NCI-H1694 (cell line): ENCODE results near the gene AJAP1.

Experiments used
- DNase-seq: peaks from one replicate; lab custom pipeline; 2025; lab: John Stamatoyannopoulos, UW

AJAP1 gene

GRCh38 chr1:4699376-4700301 is 45.2 kb downstream of the AJAP1 start:
- DNase-seq, result no peak

GRCh38 chr1:4700801-4701200 is 46.4 kb downstream of the AJAP1 start:
- DNase-seq, result no peak

GRCh38 chr1:4701276-4701675 is 46.9 kb downstream of the AJAP1 start:
- DNase-seq, result no peak

GRCh38 chr1:4702464-4702863 is 48.1 kb downstream of the AJAP1 start:
- DNase-seq, result no peak

- no peak for DNase-seq
Measured at GRCh38 chr1:4702932-4703331, 48.5 kb downstream of the AJAP1 start.

GRCh38 chr1:4703646-4704045 is 49.2 kb downstream of the AJAP1 start:
- no peak for DNase-seq

GRCh38 chr1:4708840-4709507 is 54.6 kb downstream of the AJAP1 start:
- DNase-seq, result no peak

GRCh38 chr1:4709641-4710040 is 55.2 kb downstream of the AJAP1 start:
- DNase-seq, result no peak

GRCh38 chr1:4710592-4711415 is 56.4 kb downstream of the AJAP1 start:
- DNase-seq, result no peak

GRCh38 chr1:4711416-4712275 is 57.2 kb downstream of the AJAP1 start:
- no peak for DNase-seq

- DNase-seq, result no peak
Measured at GRCh38 chr1:4713669-4714068, 59.3 kb downstream of the AJAP1 start.

GRCh38 chr1:4716406-4716805 is 62.0 kb downstream of the AJAP1 start:
- no peak for DNase-seq

GRCh38 chr1:4718071-4718470 is 63.7 kb downstream of the AJAP1 start:
- no peak for DNase-seq

- DNase-seq, result no peak
Measured at GRCh38 chr1:4723106-4723505, 68.7 kb downstream of the AJAP1 start.

GRCh38 chr1:4724001-4724400 is 69.6 kb downstream of the AJAP1 start:
- no peak for DNase-seq

GRCh38 chr1:4724695-4725250 is 70.4 kb downstream of the AJAP1 start:
- DNase-seq, result no peak

GRCh38 chr1:4725416-4725815 is 71.0 kb downstream of the AJAP1 start:
- no peak for DNase-seq

GRCh38 chr1:4726620-4727341 is 72.4 kb downstream of the AJAP1 start:
- peak; percentile 13 for DNase-seq

GRCh38 chr1:4728319-4729089 is 74.1 kb downstream of the AJAP1 start:
- no peak for DNase-seq

GRCh38 chr1:4729090-4729471 is 74.7 kb downstream of the AJAP1 start:
- no peak for DNase-seq
